Right lobe of liver (tissue), 6 donors: ENCODE measurements around the gene ALAS2. TPM values are rescaled to one million over a fixed set of nuclear protein-coding genes. Genes with fewer than 3 reads are reported as not detected.
A peak's percentile ranks its signal among the peaks of the same experiment; 100 is the strongest.
"Not testable (repeated sequence)": the region's sequence is repeated elsewhere in the genome, so short reads cannot be mapped to it uniquely, and the experiment has no call there.

Source experiments
- ATAC-seq, 4 donors: fragments of 200-7000 bp; cut with Tn5 transposase; one replicate each; pipeline ENCODE4 v1.9.1; 2020; ENCODE audit warnings: mild to moderate bottlenecking in 4 of 4, moderate library complexity in 4 of 4
- DNase-seq, 3 donors: peaks; one replicate each; pipeline ENCODE4 v3.0.0-alpha.2; 2020
- H3K27ac ChIP-seq, 3 donors: fragments of 200-600 bp; one replicate each; pipeline ENCODE4 v1.8.0; 2022
- H3K27me3 ChIP-seq, 2 donors: fragments of 200-600 bp; one replicate each; pipeline ENCODE4 v1.8.0; 2022
- H3K36me3 ChIP-seq, 4 donors: fragments of 200-600 bp; sonication (generic) in 1 of 4; one replicate each; pipeline versions ENCODE4 v1.5.1 to v1.8.0; 2017 to 2022; ENCODE audit warnings: control low read depth in 1 of 4
- H3K4me1 ChIP-seq, 4 donors: fragments of 200-600 bp; sonication (generic) in 1 of 4; one replicate each; pipeline versions ENCODE4 v1.5.1 to v1.8.0; 2017 to 2022; ENCODE audit warnings: control low read depth in 1 of 4
- H3K4me3 ChIP-seq, 3 donors: fragments of 200-600 bp; one replicate each; pipeline ENCODE4 v1.8.0; 2022
- H3K9me3 ChIP-seq, 4 donors: fragments of 200-600 bp; sonication (generic) in 1 of 4; one replicate each; pipeline versions ENCODE4 v1.5.1 to v1.8.0; 2017 to 2022; ENCODE audit warnings: control low read depth in 1 of 4
- POLR2A ChIP-seq: fragments of 450-650 bp; IDR thresholded peaks from one replicate; pipeline ENCODE4 v1.6.1; 2017; ENCODE audit warnings: antibody characterized with exemption, mild to moderate bottlenecking
- WGBS: methylation state at CpG from one replicate; pipeline ENCODE4 v1.1.6; 2018; ENCODE audit warnings: low coverage, low lambda C conversion rate; ENCODE audit not compliant: insufficient coverage; ENCODE audit errors: missing lambda C conversion rate; 5-methylcytosine and 5-hydroxymethylcytosine counted together
- intact Hi-C, 2 donors: fragments of 100-400 bp; cut with DNase I; formaldehyde crosslinking; loops; one replicate each; pipeline versions ENCODE4 v1.11.2 to v1.14.1; 2022
- total RNA-seq, 6 experiments: library from RNA; depleted of rRNA in 2 of 6; stranded (reverse); fragments of >200 nt in 2 of 6; fragmentation: NEBNext Ultra II Directional in 3 of 6; extraction: Animal tissue kit (Norgen Biotek cat#: 25700) in 3 of 6; gene quantifications; one replicate each; pipeline versions ENCODE4 v1.1.0 to v1.2.4, GENCODE V29; 2016 to 2023
- TF ChIP-seq, protein P1 (sequence below), 4 donors: fragments of 200-600 bp in 3 of 4; fragments of 450-650 bp in 1 of 4; IDR thresholded peaks; one replicate each; pipeline versions ENCODE4 v1.5.1 to v1.8.0; 2016 to 2022; ENCODE audit warnings: antibody characterized with exemption in 4 of 4, mild to moderate bottlenecking in 2 of 4
- donor health status: DM: no; HTN: yes; CAD: no.
- donor health status: DM: no; HTN: no; CAD: no.
- donor health status: DM: no; HTN: no; CAD: no.
- donor health status: DM: no; HTN: yes; CAD: no.
- donor health status: DM: no; HTN: yes; CAD: no.

ALAS2 gene
- total RNA-seq, 6 experiments from 2014 or later, result 0.16 to 8.3 (median 2.7) TPM; not detected in 1

GRCh38 chrX:55057675-55058249 lies 27.0 kb upstream of the ALAS2 start:
- peaks cover 0 to 6% (median 0%) of the 10 kb centered on the region in 4 donors for H3K4me1 ChIP-seq

GRCh38 chrX:55056820-55057674 lies 26.3 kb upstream of the ALAS2 start:
- no peak for TF ChIP-seq POLR2A
- TF ChIP-seq, protein P1, sequence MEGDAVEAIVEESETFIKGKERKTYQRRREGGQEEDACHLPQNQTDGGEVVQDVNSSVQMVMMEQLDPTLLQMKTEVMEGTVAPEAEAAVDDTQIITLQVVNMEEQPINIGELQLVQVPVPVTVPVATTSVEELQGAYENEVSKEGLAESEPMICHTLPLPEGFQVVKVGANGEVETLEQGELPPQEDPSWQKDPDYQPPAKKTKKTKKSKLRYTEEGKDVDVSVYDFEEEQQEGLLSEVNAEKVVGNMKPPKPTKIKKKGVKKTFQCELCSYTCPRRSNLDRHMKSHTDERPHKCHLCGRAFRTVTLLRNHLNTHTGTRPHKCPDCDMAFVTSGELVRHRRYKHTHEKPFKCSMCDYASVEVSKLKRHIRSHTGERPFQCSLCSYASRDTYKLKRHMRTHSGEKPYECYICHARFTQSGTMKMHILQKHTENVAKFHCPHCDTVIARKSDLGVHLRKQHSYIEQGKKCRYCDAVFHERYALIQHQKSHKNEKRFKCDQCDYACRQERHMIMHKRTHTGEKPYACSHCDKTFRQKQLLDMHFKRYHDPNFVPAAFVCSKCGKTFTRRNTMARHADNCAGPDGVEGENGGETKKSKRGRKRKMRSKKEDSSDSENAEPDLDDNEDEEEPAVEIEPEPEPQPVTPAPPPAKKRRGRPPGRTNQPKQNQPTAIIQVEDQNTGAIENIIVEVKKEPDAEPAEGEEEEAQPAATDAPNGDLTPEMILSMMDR (IDR thresholded peaks at IDR 0.05), result no peak
- Histone ChIP-seq H3K4me1 (peaks cover 0 to 6% (median 0%) of the 10 kb centered on the region in 4 donors), H3K4me3 (no peak overlapping the region), H3K27me3 (no peaks in the 10 kb centered on the region), H3K9me3 (no peaks in the 10 kb centered on the region), H3K27ac (no peak overlapping the region), H3K36me3 (no peaks in the 10 kb centered on the region)
- DNase-seq (no peak), ATAC-seq (peak in 1 of 4 donors; percentile 46)
- intact Hi-C loops, result loop anchor here in 1 of 2 donors (10.0 kb wide), 1 partner anchor 162 kb away; no protein-coding TSS in a partner anchor
- WGBS, result 24% methylated on average over 7 of the region's 7 CpGs

More at GRCh38 chrX:55057675-55058249, 27.0 kb upstream of the ALAS2 start:
- TF ChIP-seq, protein P1 (IDR thresholded peaks at IDR 0.05), result peak; percentile 81 to 86 (median 84)
- TF ChIP-seq POLR2A, result no peak
- WGBS, result 18% methylated on average over 5 of the region's 5 CpGs
- intact Hi-C loops, result loop anchor here in 1 of 2 donors (10.0 kb wide), 1 partner anchor 163 kb away; no protein-coding TSS in a partner anchor
- Histone ChIP-seq H3K27ac (no peak overlapping the region), H3K36me3 (no peaks in the 10 kb centered on the region), H3K4me3 (no peak overlapping the region), H3K27me3 (no peaks in the 10 kb centered on the region), H3K9me3 (no peaks in the 10 kb centered on the region)
- peak; percentile 77 to 93 (median 86) for ATAC-seq
- DNase-seq, result no peak

- not testable (repeated sequence) for H3K4me3 ChIP-seq, DNase-seq, H3K36me3 ChIP-seq, H3K27ac ChIP-seq, H3K4me1 ChIP-seq, H3K27me3 ChIP-seq, ATAC-seq, H3K9me3 ChIP-seq
- intact Hi-C loops, result loop anchor here in 1 of 2 donors (10.0 kb wide), 1 partner anchor 156 kb away; no protein-coding TSS in a partner anchor
- 58% methylated on average over 2 of the region's 2 CpGs for WGBS
Measured at GRCh38 chrX:55050599-55050998, 19.8 kb upstream of the ALAS2 start.

DNA sequence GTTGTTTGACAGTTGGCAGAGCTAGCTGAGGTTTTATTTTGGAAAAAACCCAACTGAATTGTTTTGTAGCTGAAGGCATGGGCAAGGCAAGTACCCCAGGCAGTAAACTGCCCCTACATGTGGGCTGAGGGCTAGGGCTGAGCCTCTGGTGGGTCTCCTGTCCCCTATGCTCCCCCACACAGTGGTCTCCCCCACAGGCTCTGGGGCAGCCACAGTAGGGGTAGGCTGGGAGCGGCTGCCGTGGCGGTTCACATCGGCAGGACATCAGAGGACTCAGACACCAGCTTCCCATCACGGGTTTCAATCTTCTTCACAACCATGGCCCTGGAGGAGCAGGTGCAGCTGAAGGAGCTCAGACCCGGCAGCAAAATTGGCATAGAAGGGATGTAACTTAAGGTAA lies 10.7 kb upstream of the ALAS2 start:
- H3K9me3 ChIP-seq, result no peaks in the 10 kb centered on the region
- no peak for TF ChIP-seq POLR2A
- TF ChIP-seq, protein P1 (IDR thresholded peaks at IDR 0.05), result no peak
- no peaks in the 10 kb centered on the region for H3K36me3 ChIP-seq
- WGBS, result no CpG with 5 or more reads among the region's 6 CpGs
- no peak overlapping the region for H3K27ac ChIP-seq
- no peaks in the 10 kb centered on the region for H3K4me1 ChIP-seq
- ATAC-seq (no peak), DNase-seq (no peak)
- peaks cover 0 to 7% of the 10 kb centered on the region in 2 donors for H3K27me3 ChIP-seq
- intact Hi-C loops, result no loop called here
- H3K4me3 ChIP-seq, result no peak overlapping the region

- intact Hi-C loops, result no loop called here
- H3K4me1 ChIP-seq, result no peaks in the 10 kb centered on the region
- ATAC-seq, result no peak
- H3K27ac ChIP-seq, result no peak overlapping the region
- DNase-seq, result no peak
- TF ChIP-seq POLR2A, result no peak
- TF ChIP-seq, protein P1 (IDR thresholded peaks at IDR 0.05), result no peak
- WGBS, result 66% methylated on average over 3 of the region's 3 CpGs
- peaks cover 0 to 7% of the 10 kb centered on the region in 2 donors for H3K27me3 ChIP-seq
- no peaks in the 10 kb centered on the region for H3K9me3 ChIP-seq
- H3K36me3 ChIP-seq, result no peaks in the 10 kb centered on the region
- H3K4me3 ChIP-seq, result no peak overlapping the region
Measured at GRCh38 chrX:55039471-55039870, 8.7 kb upstream of the ALAS2 start.
